Measurements from ENCODE around the gene ICAM1.
"Not testable (repeated sequence)": the region's sequence is repeated elsewhere in the genome, so short reads cannot be mapped to it uniquely, and the experiment has no call there.

Gene ICAM1

GRCh38 chr19:10277795-10278589, 7.1 kb downstream of the ICAM1 start:
- DNase-seq (ENCODE audit: low spot score), result no peak

DNA sequence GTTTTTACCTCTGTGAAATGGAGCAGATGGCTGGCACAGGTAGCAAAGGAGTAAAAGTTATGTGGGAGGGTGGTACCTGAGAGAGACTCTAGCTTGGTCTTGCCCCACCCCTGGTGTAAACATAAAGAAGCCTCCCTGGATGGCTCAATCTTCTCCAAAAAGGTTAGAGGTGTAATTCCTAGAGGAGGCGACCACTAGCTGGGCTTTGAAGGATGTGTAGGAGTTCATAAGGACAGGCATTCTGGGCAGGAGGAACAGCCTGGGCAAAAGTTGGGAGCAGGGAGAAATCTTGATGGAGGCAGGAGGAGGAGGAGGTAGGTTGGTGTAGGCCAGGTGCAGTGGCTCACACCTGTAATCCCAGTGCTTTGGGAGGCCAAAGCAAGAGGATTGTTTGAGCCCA, 8.0 kb downstream of the ICAM1 start:
- no peak for DNase-seq (ENCODE audit: low spot score)

GRCh38 chr19:10279737-10280442, 9.0 kb downstream of the ICAM1 start:
- DNase-seq (ENCODE audit: low spot score), result no peak

GRCh38 chr19:10282043-10282442, 11.1 kb downstream of the ICAM1 start:
- not testable (repeated sequence) for DNase-seq (ENCODE audit: low spot score)

GRCh38 chr19:10283301-10284064, 12.6 kb downstream of the ICAM1 start:
- DNase-seq (ENCODE audit: low spot score), result no peak

DNA sequence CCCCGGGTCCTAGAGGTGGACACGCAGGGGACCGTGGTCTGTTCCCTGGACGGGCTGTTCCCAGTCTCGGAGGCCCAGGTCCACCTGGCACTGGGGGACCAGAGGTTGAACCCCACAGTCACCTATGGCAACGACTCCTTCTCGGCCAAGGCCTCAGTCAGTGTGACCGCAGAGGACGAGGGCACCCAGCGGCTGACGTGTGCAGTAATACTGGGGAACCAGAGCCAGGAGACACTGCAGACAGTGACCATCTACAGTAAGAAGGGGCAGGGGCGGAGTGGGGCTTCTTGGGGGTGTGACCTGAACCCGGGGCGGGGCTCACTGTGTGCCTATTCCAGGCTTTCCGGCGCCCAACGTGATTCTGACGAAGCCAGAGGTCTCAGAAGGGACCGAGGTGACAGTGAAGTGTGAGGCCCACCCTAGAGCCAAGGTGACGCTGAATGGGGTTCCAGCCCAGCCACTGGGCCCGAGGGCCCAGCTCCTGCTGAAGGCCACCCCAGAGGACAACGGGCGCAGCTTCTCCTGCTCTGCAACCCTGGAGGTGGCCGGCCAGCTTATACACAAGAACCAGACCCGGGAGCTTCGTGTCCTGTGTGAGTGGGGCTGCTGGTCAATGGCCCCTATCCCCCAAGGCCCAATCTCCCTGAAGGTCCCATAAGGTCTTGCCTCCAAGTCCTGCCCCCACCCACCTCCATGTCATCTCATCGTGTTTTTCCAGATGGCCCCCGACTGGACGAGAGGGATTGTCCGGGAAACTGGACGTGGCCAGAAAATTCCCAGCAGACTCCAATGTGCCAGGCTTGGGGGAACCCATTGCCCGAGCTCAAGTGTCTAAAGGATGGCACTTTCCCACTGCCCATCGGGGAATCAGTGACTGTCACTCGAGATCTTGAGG, 13.4 kb downstream of the ICAM1 start:
- DNase-seq (ENCODE audit: low spot score), result no peak

DNA sequence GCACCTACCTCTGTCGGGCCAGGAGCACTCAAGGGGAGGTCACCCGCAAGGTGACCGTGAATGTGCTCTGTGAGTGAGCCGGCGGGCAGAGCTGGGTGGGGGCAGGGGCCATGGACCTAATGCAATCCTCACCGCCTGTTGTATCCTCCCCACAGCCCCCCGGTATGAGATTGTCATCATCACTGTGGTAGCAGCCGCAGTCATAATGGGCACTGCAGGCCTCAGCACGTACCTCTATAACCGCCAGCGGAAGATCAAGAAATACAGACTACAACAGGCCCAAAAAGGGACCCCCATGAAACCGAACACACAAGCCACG, 14.0 kb downstream of the ICAM1 start:
- DNase-seq (ENCODE audit: low spot score), result no peak

DNA sequence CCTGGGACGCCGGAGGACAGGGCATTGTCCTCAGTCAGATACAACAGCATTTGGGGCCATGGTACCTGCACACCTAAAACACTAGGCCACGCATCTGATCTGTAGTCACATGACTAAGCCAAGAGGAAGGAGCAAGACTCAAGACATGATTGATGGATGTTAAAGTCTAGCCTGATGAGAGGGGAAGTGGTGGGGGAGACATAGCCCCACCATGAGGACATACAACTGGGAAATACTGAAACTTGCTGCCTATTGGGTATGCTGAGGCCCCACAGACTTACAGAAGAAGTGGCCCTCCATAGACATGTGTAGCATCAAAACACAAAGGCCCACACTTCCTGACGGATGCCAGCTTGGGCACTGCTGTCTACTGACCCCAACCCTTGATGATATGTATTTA, 14.5 kb downstream of the ICAM1 start:
- no peak for DNase-seq (ENCODE audit: low spot score)

GRCh38 chr19:10286803-10287737, 16.1 kb downstream of the ICAM1 start, which contains the start of gene ICAM4:
ICAM4 (plus strand) TSS chr19:10286955; CDS start chr19:10287013, 58 bp downstream.
- no peak for DNase-seq (ENCODE audit: low spot score)

- DNase-seq (ENCODE audit: low spot score), result peak; percentile 97
Observed at GRCh38 chr19:10288662-10289166, 17.8 kb downstream of the ICAM1 start.

DNA sequence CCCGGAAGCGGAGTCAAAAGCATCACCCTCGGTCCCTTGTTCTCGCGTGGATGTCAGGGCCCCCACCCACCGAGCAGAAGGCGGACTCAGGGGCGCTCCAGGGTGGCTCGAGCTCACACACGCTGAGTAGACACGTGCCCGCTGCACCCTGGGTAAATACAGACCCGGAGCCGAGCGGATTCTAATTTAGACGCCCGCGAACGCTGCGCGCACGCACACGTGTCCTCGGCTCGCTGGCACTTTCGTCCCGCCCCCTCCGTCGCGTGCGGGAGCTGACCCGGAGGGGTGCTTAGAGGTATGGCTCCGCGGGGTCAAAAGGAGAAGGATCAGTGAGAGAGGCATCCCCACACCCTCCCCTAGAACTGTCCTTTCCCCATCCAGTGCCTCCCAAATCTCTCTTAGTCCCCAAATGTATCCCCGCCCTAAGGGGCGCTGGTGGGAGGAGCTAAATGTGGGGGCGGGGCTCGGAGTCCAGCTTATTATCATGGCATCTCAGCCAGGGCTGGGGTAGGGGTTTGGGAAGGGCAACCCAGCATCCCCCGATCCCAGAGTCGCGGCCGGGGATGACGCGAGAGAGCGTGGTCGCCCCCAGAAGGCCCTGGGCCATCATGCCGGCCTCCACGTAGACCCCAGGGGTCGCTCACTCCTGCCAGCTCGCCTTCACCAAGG, 18.4 kb downstream of the ICAM1 start:
- DNase-seq (ENCODE audit: low spot score), result peak; percentile 86

- no peak for DNase-seq (ENCODE audit: low spot score)
Observed at GRCh38 chr19:10289836-10290356, 19.0 kb downstream of the ICAM1 start, which contains the start of gene ICAM5. ICAM5 (plus strand) TSS chr19:10289952; CDS start chr19:10290044, 92 bp downstream.

GRCh38 chr19:10290357-10290875, 19.5 kb downstream of the ICAM1 start:
- DNase-seq (ENCODE audit: low spot score), result peak; percentile 40

- peak; percentile 89 for DNase-seq (ENCODE audit: low spot score)
Observed at GRCh38 chr19:10290876-10291553, 20.1 kb downstream of the ICAM1 start.

DNA sequence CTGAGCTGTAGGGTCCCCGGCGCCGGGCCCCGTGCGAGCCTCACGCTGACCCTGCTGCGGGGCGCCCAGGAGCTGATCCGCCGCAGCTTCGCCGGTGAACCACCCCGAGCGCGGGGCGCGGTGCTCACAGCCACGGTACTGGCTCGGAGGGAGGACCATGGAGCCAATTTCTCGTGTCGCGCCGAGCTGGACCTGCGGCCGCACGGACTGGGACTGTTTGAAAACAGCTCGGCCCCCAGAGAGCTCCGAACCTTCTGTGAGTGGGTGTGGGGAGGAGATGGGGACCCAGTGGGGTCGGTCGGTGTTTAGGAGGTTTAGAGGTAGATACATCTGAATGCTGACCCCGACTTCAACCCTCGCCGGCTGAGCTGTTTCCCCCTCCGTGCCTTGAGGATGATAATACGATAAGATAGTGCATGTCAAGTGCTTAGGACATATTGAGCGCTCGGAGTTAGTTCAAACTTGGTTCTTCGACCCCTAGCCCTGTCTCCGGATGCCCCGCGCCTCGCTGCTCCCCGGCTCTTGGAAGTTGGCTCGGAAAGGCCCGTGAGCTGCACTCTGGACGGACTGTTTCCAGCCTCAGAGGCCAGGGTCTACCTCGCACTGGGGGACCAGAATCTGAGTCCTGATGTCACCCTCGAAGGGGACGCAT, 20.8 kb downstream of the ICAM1 start:
- DNase-seq (ENCODE audit: low spot score), result no peak

GRCh38 chr19:10292206-10292788, 21.4 kb downstream of the ICAM1 start:
- DNase-seq (ENCODE audit: low spot score), result peak; percentile 96

- peak; percentile 28 for DNase-seq (ENCODE audit: low spot score)
Observed at GRCh38 chr19:10292789-10293636, 22.1 kb downstream of the ICAM1 start.
